Hepatocyte (in vitro differentiated cells): ENCODE data around the gene PIGU.

Experiments used
- EZH2 ChIP-seq: fragments of 200-600 bp; sonication (generic); IDR thresholded peaks from 2 replicates; pipeline ENCODE4 v1.6.1; 2016; ENCODE audit warnings: antibody characterized with exemption, mild to moderate bottlenecking, borderline replicate concordance
- TF ChIP-seq, protein P1 (sequence below): fragments of 200-600 bp; sonication (generic); IDR thresholded peaks from 2 replicates; pipeline ENCODE4 v1.5.1; 2016; ENCODE audit warnings: antibody characterized with exemption, mild to moderate bottlenecking; ENCODE audit not compliant: poor library complexity

DNA sequence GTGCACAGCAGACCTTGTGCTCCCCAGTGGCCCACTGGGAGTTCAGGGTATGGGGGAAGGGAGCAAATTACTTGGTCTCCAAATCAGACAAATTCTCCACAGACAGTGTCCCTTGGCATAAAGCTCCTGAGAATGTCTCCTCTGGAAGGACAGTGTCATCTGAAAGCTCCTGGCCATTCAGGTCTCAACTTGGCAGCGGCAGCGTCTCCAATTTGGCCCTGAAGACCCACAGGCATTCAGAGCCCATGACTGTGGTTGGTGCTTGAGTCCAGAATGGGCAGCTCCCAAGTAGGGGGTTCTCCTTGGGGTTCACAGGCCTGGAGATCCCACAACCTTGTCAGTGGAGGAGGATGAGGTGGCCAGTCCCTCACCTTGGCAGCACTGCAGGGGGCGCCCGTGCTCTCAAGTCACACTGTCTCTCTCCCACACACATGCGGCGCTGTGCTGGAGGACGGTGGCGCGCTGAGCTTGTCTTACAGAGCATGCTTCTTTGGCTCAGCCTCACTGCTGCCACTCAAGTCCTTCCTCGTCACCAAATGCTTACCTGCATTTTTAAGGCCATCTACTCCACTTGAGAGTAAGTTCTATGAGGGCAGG lies 140.0 kb downstream of the PIGU start:
- TF ChIP-seq, protein P1, sequence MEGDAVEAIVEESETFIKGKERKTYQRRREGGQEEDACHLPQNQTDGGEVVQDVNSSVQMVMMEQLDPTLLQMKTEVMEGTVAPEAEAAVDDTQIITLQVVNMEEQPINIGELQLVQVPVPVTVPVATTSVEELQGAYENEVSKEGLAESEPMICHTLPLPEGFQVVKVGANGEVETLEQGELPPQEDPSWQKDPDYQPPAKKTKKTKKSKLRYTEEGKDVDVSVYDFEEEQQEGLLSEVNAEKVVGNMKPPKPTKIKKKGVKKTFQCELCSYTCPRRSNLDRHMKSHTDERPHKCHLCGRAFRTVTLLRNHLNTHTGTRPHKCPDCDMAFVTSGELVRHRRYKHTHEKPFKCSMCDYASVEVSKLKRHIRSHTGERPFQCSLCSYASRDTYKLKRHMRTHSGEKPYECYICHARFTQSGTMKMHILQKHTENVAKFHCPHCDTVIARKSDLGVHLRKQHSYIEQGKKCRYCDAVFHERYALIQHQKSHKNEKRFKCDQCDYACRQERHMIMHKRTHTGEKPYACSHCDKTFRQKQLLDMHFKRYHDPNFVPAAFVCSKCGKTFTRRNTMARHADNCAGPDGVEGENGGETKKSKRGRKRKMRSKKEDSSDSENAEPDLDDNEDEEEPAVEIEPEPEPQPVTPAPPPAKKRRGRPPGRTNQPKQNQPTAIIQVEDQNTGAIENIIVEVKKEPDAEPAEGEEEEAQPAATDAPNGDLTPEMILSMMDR: no peak
- no peak for TF ChIP-seq EZH2
